Hepatocyte (in vitro differentiated cells): ENCODE data around the gene NSF. TPM values are rescaled to one million over a fixed set of nuclear protein-coding genes. Genes with fewer than 3 reads are reported as not detected.
"Not testable (repeated sequence)": the region's sequence is repeated elsewhere in the genome, so short reads cannot be mapped to it uniquely, and the experiment has no call there.

Source experiments
- DNase-seq: peaks from one replicate; pipeline ENCODE4 v3.0.0-alpha.2; 2016; ENCODE audit warnings: low spot score
- H2AFZ ChIP-seq: fragments of 200-600 bp; sonication (generic); 2 replicates; pipeline ENCODE4 v1.6.0; 2016; ENCODE audit warnings: antibody characterized with exemption, mild to moderate bottlenecking
- H3K27ac ChIP-seq: fragments of 200-600 bp; sonication (generic); 2 replicates; pipeline ENCODE4 v1.5.1; 2016; ENCODE audit warnings: mild to moderate bottlenecking
- H3K27me3 ChIP-seq: fragments of 200-600 bp; sonication (generic); 2 replicates; pipeline ENCODE4 v1.6.1; 2016
- H3K36me3 ChIP-seq: fragments of 200-600 bp; sonication (generic); replicated peaks from 2 replicates; pipeline ENCODE4 v1.5.1; 2016; ENCODE audit warnings: low read depth; ENCODE audit not compliant: insufficient read depth
- H3K4me1 ChIP-seq: fragments of 200-600 bp; sonication (generic); 2 replicates; pipeline ENCODE4 v1.5.1; 2016; ENCODE audit warnings: mild to moderate bottlenecking, moderate library complexity; ENCODE audit not compliant: insufficient read depth
- H3K4me2 ChIP-seq: fragments of 200-600 bp; sonication (generic); 2 replicates; pipeline ENCODE4 v1.6.0; 2016
- H3K4me3 ChIP-seq: fragments of 200-600 bp; sonication (generic); 2 replicates; pipeline ENCODE4 v1.5.1; 2016; ENCODE audit warnings: mild to moderate bottlenecking
- H3K79me2 ChIP-seq: fragments of 200-600 bp; sonication (generic); 2 replicates; pipeline ENCODE4 v1.6.0; 2017; ENCODE audit warnings: mild to moderate bottlenecking
- H3K9me2 ChIP-seq: fragments of 200-600 bp; sonication (generic); replicated peaks from 2 replicates; pipeline ENCODE4 v1.6.0; 2017; ENCODE audit warnings: mild to moderate bottlenecking; ENCODE audit not compliant: insufficient read depth
- H3K9me3 ChIP-seq: fragments of 200-600 bp; sonication (generic); 2 replicates; pipeline ENCODE4 v1.5.1; 2016; ENCODE audit warnings: low read depth, mild to moderate bottlenecking
- H4K20me1 ChIP-seq: fragments of 200-600 bp; sonication (generic); 2 replicates; pipeline ENCODE4 v1.6.0; 2016; ENCODE audit warnings: mild to moderate bottlenecking; ENCODE audit not compliant: insufficient read depth, poor library complexity, severe bottlenecking
- WGBS: methylation state at CpG from one replicate; pipeline ENCODE4 v1.1.6; 2016; ENCODE audit warnings: low lambda C conversion rate; ENCODE audit errors: missing lambda C conversion rate; 5-methylcytosine and 5-hydroxymethylcytosine counted together
- polyA plus RNA-seq: library from polyadenylated mRNA; unstranded; fragments of >200 nt; fragmentation: Nextera tagmentation; extraction: Ambion mirVana; gene quantifications from 2 replicates; pipeline ENCODE4 v1.2.1, GENCODE V29; 2016
- total RNA-seq: library from RNA; depleted of rRNA; stranded (reverse); fragments of >200 nt; gene quantifications from 2 replicates; pipeline ENCODE4 v1.2.3, GENCODE V29; 2014

The NSF gene
- total and polyA plus RNA-seq, 2 experiments from 2014 or later = 22.6 to 35.1 TPM

GRCh38 chr17:46618975-46619374 lies 28.5 kb downstream of the NSF start:
- not testable (repeated sequence) for H3K9me2 ChIP-seq, H3K27me3 ChIP-seq, H3K4me2 ChIP-seq, H3K9me3 ChIP-seq, H2AFZ ChIP-seq, DNase-seq, H3K4me3 ChIP-seq, H3K27ac ChIP-seq, H3K79me2 ChIP-seq, H3K4me1 ChIP-seq, H4K20me1 ChIP-seq, H3K36me3 ChIP-seq
- no CpG with 5 or more reads among the region's 1 CpG for whole genome bisulfite sequencing

- WGBS = no CpG with 5 or more reads among the region's 2 CpGs
- H3K9me2 ChIP-seq, DNase-seq: not testable (repeated sequence)
Observed at GRCh38 chr17:46623790-46624189, 33.3 kb downstream of the NSF start.

GRCh38 chr17:46624726-46625125 lies 34.3 kb downstream of the NSF start:
- not testable (repeated sequence) for H2AFZ ChIP-seq, DNase-seq, H4K20me1 ChIP-seq, H3K27me3 ChIP-seq, H3K4me1 ChIP-seq, H3K27ac ChIP-seq, H3K79me2 ChIP-seq, H3K4me3 ChIP-seq, H3K36me3 ChIP-seq, H3K9me3 ChIP-seq, H3K9me2 ChIP-seq, H3K4me2 ChIP-seq
- no CpG with 5 or more reads among the region's 5 CpGs for WGBS

More at GRCh38 chr17:46623790-46624189, 33.3 kb downstream of the NSF start:
- not testable (repeated sequence) for H2AFZ ChIP-seq, H3K4me2 ChIP-seq, H3K36me3 ChIP-seq, H4K20me1 ChIP-seq, H3K27me3 ChIP-seq, H3K79me2 ChIP-seq, H3K9me3 ChIP-seq, H3K4me3 ChIP-seq, H3K27ac ChIP-seq, H3K4me1 ChIP-seq

- H4K20me1 ChIP-seq, H3K9me3 ChIP-seq, H3K4me2 ChIP-seq, H3K27me3 ChIP-seq, H3K4me1 ChIP-seq, H2AFZ ChIP-seq, H3K36me3 ChIP-seq, H3K79me2 ChIP-seq, H3K27ac ChIP-seq, H3K9me2 ChIP-seq, DNase-seq, H3K4me3 ChIP-seq: not testable (repeated sequence)
- WGBS = 60% methylated on average over 1 of the region's 2 CpGs
Observed at GRCh38 chr17:46627452-46627851, 37.0 kb downstream of the NSF start.

- H3K4me2 ChIP-seq, DNase-seq, H3K36me3 ChIP-seq, H3K9me3 ChIP-seq, H3K4me3 ChIP-seq, H4K20me1 ChIP-seq, H3K79me2 ChIP-seq, H3K9me2 ChIP-seq, H2AFZ ChIP-seq, H3K27me3 ChIP-seq, H3K4me1 ChIP-seq, H3K27ac ChIP-seq: not testable (repeated sequence)
- WGBS = no CpG with 5 or more reads among the region's 5 CpGs
Observed at GRCh38 chr17:46628753-46629436, 38.4 kb downstream of the NSF start.

- not testable (repeated sequence) for H3K27ac ChIP-seq, H4K20me1 ChIP-seq, DNase-seq, H3K9me3 ChIP-seq, H3K79me2 ChIP-seq, H3K27me3 ChIP-seq, H3K36me3 ChIP-seq, H2AFZ ChIP-seq, H3K4me1 ChIP-seq, H3K4me3 ChIP-seq, H3K9me2 ChIP-seq, H3K4me2 ChIP-seq
- no CpG with 5 or more reads among the region's 3 CpGs for WGBS
Observed at GRCh38 chr17:46632146-46632545, 41.7 kb downstream of the NSF start.

GRCh38 chr17:46634844-46635243 lies 44.4 kb downstream of the NSF start:
- H3K4me2 ChIP-seq, H3K9me2 ChIP-seq, H3K36me3 ChIP-seq, H4K20me1 ChIP-seq, H3K9me3 ChIP-seq, H2AFZ ChIP-seq, H3K4me3 ChIP-seq, H3K27me3 ChIP-seq, H3K79me2 ChIP-seq, DNase-seq, H3K4me1 ChIP-seq, H3K27ac ChIP-seq: not testable (repeated sequence)
